ENCODE results near the gene TEX2.
A peak's percentile ranks its signal among the peaks of the same experiment; 100 is the strongest.

TEX2 gene

DNA sequence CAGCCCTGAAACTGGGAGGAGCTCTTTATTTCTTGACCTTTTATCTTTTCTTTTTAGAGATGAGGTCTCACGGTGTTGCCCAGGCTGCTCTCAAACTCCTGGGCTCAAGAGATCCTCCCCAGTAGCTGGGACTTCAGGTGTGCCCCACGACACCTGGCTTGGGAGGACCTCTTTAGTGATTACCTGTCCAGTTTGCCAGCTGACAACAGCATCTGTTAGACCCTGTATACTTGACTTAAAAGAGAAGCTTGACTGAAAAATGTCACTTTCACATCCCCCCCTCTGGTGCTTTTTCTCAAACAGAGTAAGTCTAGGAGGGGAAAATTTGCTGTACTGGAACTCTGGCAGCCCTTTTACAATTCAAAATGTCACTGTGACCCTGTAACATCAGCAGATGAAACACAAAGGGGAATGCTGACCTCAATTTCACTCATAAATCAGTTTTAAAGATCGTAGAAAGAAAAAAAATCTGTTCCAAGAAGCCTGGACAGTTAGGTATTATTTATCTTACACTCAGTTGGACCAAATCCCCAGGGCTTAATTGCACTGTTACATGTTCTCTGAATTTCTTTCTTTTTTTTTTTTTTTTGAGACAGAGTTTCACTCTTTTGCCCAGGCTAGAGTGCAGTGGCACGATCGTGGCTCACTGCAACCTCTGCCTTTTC lies 131.3 kb downstream of the TEX2 start:
- no peak overlapping the region for H3K4me2 ChIP-seq (ENCODE audit: low read length)
- no peaks in the 10 kb centered on the region for H3K9me2 ChIP-seq (ENCODE audit: low read depth, low read length)
- H3K79me2 ChIP-seq (ENCODE audit: insufficient read depth, low read length): no peaks in the 10 kb centered on the region
- H3K9ac ChIP-seq (ENCODE audit: low read length): no peak overlapping the region
- TF ChIP-seq, protein P1, sequence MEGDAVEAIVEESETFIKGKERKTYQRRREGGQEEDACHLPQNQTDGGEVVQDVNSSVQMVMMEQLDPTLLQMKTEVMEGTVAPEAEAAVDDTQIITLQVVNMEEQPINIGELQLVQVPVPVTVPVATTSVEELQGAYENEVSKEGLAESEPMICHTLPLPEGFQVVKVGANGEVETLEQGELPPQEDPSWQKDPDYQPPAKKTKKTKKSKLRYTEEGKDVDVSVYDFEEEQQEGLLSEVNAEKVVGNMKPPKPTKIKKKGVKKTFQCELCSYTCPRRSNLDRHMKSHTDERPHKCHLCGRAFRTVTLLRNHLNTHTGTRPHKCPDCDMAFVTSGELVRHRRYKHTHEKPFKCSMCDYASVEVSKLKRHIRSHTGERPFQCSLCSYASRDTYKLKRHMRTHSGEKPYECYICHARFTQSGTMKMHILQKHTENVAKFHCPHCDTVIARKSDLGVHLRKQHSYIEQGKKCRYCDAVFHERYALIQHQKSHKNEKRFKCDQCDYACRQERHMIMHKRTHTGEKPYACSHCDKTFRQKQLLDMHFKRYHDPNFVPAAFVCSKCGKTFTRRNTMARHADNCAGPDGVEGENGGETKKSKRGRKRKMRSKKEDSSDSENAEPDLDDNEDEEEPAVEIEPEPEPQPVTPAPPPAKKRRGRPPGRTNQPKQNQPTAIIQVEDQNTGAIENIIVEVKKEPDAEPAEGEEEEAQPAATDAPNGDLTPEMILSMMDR (IDR thresholded peaks at IDR 0.05; ENCODE audit: low read length): no peak
- TF ChIP-seq EZH2 (IDR thresholded peaks at IDR 0.05; ENCODE audit: borderline replicate concordance, low read length): no peak
- no peaks in the 10 kb centered on the region for H3F3A ChIP-seq (ENCODE audit: insufficient read depth, low read length)
- H3K27ac ChIP-seq (ENCODE audit: low read depth, low read length, poor library complexity, severe bottlenecking): no peak overlapping the region
- no peaks in the 10 kb centered on the region for H4K20me1 ChIP-seq (ENCODE audit: insufficient read depth, low read length)
- H3K27me3 ChIP-seq (ENCODE audit: insufficient read depth, low read length): no peaks in the 10 kb centered on the region
- H3K9me3 ChIP-seq (ENCODE audit: low read length): no peaks in the 10 kb centered on the region
- H3K36me3 ChIP-seq (ENCODE audit: insufficient read depth, low read length): no peaks in the 10 kb centered on the region
- peaks cover 18% of the 10 kb centered on the region for H3K4me1 ChIP-seq (ENCODE audit: insufficient read depth, low read length, severe bottlenecking)
- no peak overlapping the region for H2AFZ ChIP-seq (ENCODE audit: low read length)
- H3K4me3 ChIP-seq (ENCODE audit: low read depth, low read length, poor library complexity, severe bottlenecking): no peak overlapping the region

DNA sequence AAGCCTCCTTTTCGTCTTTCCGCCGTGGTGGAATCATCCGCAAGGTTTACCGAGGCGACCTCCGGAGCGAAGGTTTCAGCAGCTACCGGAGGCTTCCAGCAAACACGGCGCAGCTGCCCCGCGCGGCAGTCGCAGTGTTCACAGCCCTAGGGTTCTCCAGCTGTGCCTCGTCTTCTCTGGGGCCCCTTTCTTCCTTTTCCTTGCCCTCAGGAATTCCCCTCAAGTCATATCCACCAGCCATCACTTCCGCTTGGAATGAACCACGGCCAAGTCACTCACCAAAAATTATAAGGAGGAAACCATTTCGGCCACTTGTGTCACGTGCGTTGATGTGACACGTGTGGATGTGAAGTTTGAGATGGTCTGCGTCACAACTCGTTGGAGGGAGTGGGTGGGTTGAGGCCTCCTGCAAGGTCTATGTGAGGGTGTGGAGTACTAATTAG lies 132.5 kb downstream of the TEX2 start:
- H3K4me2 ChIP-seq (ENCODE audit: low read length): peak overlapping the region; percentile 65
- H3K36me3 ChIP-seq (ENCODE audit: insufficient read depth, low read length): no peaks in the 10 kb centered on the region
- no peaks in the 10 kb centered on the region for H3F3A ChIP-seq (ENCODE audit: insufficient read depth, low read length)
- H3K27me3 ChIP-seq (ENCODE audit: insufficient read depth, low read length): no peaks in the 10 kb centered on the region
- peak overlapping the region; percentile 78 for H3K4me3 ChIP-seq (ENCODE audit: low read depth, low read length, poor library complexity, severe bottlenecking)
- H3K9me2 ChIP-seq (ENCODE audit: low read depth, low read length): no peaks in the 10 kb centered on the region
- no peaks in the 10 kb centered on the region for H4K20me1 ChIP-seq (ENCODE audit: insufficient read depth, low read length)
- H3K9ac ChIP-seq (ENCODE audit: low read length): peak overlapping the region; percentile 22; the same call in 1 of the 2 replicates
- peaks cover 18% of the 10 kb centered on the region for H3K4me1 ChIP-seq (ENCODE audit: insufficient read depth, low read length, severe bottlenecking)
- H2AFZ ChIP-seq (ENCODE audit: low read length): no peak overlapping the region
- no peaks in the 10 kb centered on the region for H3K79me2 ChIP-seq (ENCODE audit: insufficient read depth, low read length)
- TF ChIP-seq, protein P1 (IDR thresholded peaks at IDR 0.05; ENCODE audit: low read length): no peak
- no peak for TF ChIP-seq EZH2 (IDR thresholded peaks at IDR 0.05; ENCODE audit: borderline replicate concordance, low read length)
- H3K27ac ChIP-seq (ENCODE audit: low read depth, low read length, poor library complexity, severe bottlenecking): no peak overlapping the region
- no peaks in the 10 kb centered on the region for H3K9me3 ChIP-seq (ENCODE audit: low read length)

DNA sequence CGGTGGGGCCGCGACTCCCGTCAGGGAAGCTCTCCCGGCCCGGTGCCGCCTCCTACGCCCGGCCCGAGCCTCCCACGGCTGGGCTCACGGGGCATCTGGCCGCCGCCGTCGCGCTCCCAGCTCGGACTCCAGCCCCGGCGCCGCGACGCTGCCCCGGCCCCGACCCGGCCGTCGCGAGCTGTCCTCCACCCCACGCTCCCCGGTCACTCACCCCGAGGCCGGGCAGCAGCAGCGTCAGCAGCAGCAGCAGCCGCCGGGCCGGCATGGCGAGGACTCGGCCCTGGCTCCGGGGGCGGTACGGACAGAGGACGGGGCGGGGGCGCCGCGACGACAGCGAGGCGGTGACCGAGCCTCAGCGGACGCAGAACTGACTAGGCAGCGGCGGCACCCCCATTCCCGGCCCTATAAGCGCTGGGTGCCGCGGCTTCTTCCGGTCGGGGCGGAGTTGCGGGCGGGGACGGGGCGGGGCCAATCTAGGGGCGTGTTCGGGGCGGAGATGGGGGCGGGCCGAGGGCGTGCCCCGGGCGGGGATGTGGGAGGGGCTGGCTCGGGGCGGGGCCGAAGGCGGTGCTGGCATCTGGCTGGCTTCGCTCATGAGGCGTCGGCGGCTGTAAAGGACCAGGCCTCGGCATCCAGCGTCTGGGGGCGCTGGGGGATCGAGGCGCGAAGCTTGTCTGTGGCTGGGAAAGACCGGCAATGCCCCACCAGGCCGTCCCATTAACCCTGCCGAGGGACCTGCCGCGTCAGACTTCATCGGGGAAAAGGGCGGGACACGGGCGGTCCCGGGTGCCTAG lies 133.1 kb downstream of the TEX2 start, which contains the start of gene ERN1:
Gene ERN1, minus strand, starts transcription at position 380 of the 794 bp plus-strand sequence. Its CDS starts 115 bp downstream, at position 265.
- Histone ChIP-seq H3K4me1 (ENCODE audit: insufficient read depth, low read length, severe bottlenecking) (peaks cover 18% of the 10 kb centered on the region), H3K9me2 (ENCODE audit: low read depth, low read length) (no peaks in the 10 kb centered on the region), H3K27ac (ENCODE audit: low read depth, low read length, poor library complexity, severe bottlenecking) (no peak within 1 kb of the TSS)

More for the DNA sequence above, 133.1 kb downstream of the TEX2 start, which contains the start of gene ERN1:
- H3K36me3 ChIP-seq (ENCODE audit: insufficient read depth, low read length): no peaks in the 10 kb centered on the region
- no peaks in the 10 kb centered on the region for H3K79me2 ChIP-seq (ENCODE audit: insufficient read depth, low read length)
- H3K27me3 ChIP-seq (ENCODE audit: insufficient read depth, low read length): no peaks in the 10 kb centered on the region
- TF ChIP-seq, protein P1 (IDR thresholded peaks at IDR 0.05; ENCODE audit: low read length): no peak
- no peak for TF ChIP-seq EZH2 (IDR thresholded peaks at IDR 0.05; ENCODE audit: borderline replicate concordance, low read length)
- H4K20me1 ChIP-seq (ENCODE audit: insufficient read depth, low read length): no peaks in the 10 kb centered on the region
- no peaks in the 10 kb centered on the region for H3F3A ChIP-seq (ENCODE audit: insufficient read depth, low read length)
- no peaks in the 10 kb centered on the region for H3K9me3 ChIP-seq (ENCODE audit: low read length)
- H3K9ac ChIP-seq (ENCODE audit: low read length): peak within 1 kb of the TSS; percentile 69
- peak within 1 kb of the TSS; percentile 78 for H3K4me3 ChIP-seq (ENCODE audit: low read depth, low read length, poor library complexity, severe bottlenecking)
- peak within 1 kb of the TSS; percentile 88 for H3K4me2 ChIP-seq (ENCODE audit: low read length)
- H2AFZ ChIP-seq (ENCODE audit: low read length): no peak within 1 kb of the TSS

All from OCI-LY1 (cell line).